ENCODE results near the gene SLC17A8.
"Not testable (repeated sequence)": the region's sequence is repeated elsewhere in the genome, so short reads cannot be mapped to it uniquely, and the experiment has no call there.

SLC17A8 gene

DNA sequence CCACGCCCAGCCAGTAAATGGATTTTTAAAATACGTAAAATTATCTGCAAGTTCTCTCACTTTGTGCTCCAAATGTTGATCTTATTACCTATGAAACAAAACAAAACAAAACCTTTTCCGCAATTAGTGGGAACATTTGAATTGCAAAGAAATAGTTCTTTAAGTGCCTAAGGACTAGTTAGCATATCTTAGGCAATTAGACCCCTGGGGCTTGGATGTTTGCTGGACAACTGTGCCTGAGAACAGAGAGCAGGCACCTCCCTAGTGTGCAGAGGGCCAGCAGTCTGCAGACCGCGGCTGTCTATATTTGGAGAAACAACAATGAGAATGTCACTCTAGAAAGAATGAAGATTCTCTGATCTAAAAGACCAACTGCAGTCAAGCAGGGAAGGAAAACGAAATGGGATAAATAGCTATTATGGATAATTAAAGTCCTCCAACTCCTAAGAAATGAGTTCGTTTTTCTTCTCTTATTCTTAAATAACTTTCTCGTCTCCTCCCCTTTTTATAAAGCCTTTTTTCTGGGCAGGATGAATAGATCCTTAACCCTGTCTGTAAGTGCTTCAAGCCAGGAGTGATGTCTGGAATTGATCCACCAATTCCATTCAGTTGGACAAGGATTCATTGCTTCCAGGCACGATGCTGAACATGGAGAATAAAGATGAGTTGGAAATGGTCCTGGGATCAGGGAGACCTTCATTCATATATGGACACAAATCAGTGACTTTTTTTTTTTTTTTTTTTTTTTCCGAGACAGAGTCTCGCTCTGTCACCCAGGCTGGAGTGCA, 16.2 kb downstream of the SLC17A8 start:
- DNase-seq: no peak

DNA sequence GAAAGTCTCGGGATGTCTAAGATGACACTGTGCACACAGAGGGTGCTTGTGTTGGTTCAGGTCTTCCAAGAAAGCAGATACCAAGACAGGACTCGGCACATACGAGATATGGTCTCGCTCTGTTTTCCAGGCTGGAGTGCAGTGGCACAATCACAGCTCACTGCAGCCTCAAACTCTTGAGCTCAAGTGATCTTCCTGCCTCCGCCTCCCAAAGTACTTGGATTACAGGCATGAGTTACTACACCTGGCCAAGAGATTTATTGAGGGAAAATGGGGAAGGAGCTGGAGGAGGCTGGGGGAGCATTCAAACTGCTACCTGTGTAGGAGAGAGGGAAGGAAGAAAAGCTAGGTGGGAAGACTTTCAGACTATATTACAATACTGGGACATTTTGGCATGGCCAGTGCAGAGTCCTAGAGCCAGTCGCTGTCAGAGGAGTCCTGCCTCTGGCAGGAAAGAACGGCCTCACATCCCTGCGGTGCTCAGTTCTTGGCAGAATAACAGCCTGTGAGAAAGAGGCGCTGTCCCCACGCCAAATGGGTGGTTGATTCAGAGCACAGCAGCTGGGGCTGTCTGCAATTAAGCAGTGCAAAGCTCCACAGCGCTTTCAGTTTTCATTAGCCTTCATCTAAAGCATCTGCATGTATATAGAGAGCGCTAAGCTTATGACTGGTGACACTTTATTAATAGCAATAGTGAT, 18.3 kb downstream of the SLC17A8 start:
- DNase-seq: no peak

GRCh38 chr12:100376161-100376560, 19.3 kb downstream of the SLC17A8 start:
- no peak for DNase-seq

DNA sequence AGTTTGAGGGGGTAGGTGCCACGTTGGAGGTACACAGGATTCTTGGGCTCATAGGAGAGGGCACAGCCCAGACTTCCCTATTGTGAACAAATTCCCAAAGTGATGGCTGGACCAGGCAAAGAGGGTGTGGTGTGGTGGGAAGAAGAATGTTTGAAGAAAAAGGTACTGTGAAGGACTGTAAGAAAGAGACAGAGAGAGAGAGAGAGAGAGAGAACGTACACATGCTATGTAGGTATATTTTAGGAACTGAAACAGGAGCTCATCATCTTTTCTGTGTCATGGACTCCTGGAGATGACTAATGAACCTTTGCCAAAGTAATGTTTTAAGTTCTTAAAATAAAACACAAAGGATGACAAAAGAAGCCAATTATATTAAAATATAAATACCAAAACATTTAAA, 24.5 kb downstream of the SLC17A8 start:
- no peak for DNase-seq

GRCh38 chr12:100382338-100382737, 25.5 kb downstream of the SLC17A8 start:
- DNase-seq: no peak

GRCh38 chr12:100383586-100384558, 27.0 kb downstream of the SLC17A8 start:
- DNase-seq: no peak

- DNase-seq: no peak
These were observed 27.7 kb downstream of the SLC17A8 start for GRCh38 chr12:100384559-100384935.

DNA sequence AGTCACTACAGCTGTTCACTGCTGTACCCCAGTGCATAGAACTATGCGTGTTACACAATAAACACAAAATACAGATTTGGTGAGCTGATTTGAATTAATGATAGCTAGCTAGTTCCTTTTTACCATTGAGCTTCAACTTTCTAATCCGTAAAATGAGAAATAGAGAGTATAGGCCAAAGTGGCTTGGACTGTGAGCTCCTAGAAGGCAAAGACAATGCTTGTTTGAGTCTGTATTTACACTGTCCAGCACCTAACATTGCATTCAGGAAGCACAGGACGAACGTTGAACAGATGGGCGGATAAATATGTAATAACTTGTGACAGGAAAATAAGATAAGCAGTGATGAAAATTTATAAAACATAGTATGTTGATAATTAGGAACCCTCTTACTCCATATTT, 31.5 kb downstream of the SLC17A8 start:
- no peak for DNase-seq

DNA sequence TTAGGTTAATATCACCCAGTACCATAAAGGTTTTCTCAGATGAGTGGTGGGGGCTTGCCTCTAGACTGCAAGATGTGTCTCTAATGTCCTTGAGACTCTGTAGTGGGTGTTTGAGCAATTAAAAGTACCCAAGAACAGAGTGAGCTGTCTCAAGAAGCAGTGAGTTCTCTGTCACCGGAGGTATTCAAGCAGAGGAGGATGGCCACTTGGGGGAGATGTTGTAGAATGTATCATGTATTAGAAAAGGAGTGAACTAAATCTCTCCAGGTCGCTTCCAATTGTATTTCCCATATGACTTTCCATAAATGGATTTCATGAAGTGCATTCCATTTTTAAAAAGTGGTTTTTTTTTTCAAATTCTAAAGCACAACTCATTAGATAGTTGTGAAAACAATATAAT, 35.0 kb downstream of the SLC17A8 start:
- peak; percentile 33 for DNase-seq

DNA sequence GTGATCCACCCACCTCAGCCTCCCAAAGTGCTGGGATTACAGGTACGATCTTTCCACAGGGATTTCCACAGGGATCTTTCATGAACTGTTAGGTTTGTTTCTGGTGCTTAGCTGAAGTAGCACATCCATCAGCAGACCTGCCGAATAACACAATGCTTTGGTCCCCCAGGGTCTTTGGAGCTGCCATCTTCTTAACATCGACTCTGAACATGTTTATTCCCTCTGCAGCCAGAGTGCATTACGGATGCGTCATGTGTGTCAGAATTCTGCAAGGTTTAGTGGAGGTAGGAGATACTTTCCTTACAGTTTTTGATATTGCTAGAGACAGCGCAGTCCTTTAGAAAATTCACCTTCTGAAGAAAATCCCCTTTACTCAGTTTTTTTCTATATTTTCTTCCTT, 36.3 kb downstream of the SLC17A8 start:
- DNase-seq: no peak

- DNase-seq: no peak
These were observed 38.9 kb downstream of the SLC17A8 start for GRCh38 chr12:100395811-100396210.

- DNase-seq: no peak
These were observed 41.4 kb downstream of the SLC17A8 start for GRCh38 chr12:100398307-100398706.

- DNase-seq: no peak
These were observed 42.2 kb downstream of the SLC17A8 start for GRCh38 chr12:100399095-100399494.

DNA sequence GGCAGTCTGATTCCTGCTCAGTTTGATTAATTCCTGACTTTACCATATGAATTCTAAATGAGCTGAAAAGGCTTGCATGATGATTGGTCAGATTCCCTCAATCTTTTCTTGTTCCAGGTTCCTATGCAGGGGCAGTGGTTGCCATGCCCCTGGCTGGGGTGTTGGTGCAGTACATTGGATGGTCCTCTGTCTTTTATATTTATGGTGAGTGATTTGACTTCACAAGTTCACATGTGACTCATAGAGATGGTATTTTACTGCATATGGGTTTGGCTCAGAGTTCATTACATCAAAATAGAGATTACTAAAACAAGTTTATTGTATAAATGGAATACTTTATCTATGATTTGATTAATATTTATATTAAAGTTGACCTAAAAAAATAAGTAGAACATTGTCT, 44.8 kb downstream of the SLC17A8 start:
- no peak for DNase-seq

- no peak for DNase-seq
These were observed 45.9 kb downstream of the SLC17A8 start for GRCh38 chr12:100402763-100403162.

- peak; percentile 20 for DNase-seq
These were observed 46.6 kb downstream of the SLC17A8 start for GRCh38 chr12:100403446-100403845.

DNA sequence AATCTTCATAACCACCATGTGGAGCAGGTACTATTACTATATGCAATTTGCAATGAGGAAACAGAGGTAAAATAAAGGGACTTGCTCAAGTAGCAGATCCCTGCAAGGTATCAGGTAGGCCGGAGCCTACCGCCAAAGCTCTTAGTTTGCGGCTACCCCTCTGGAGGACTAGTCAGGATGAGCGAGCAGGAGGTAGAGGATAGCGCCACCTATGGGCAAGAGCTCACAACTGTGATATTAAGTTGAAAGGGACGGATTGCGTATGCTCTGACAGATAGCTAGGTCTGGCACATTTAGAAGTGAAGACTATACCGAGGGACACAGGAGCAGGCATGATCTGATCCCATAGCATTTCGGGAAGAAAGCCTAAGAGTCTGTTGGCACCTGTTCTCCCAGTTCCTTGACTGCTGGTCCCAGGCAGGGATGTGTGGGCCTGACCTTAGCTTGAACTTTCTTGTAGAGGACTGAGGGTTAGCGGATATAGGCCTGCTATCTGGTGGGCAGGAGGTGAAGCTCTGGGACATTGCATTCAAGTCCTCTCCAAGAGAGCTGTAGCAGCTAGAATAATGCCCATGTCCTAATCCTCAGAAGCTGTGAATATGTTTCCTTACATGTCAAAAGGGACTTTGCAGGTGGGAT, 48.0 kb downstream of the SLC17A8 start:
- peak; percentile 69 for DNase-seq

DNA sequence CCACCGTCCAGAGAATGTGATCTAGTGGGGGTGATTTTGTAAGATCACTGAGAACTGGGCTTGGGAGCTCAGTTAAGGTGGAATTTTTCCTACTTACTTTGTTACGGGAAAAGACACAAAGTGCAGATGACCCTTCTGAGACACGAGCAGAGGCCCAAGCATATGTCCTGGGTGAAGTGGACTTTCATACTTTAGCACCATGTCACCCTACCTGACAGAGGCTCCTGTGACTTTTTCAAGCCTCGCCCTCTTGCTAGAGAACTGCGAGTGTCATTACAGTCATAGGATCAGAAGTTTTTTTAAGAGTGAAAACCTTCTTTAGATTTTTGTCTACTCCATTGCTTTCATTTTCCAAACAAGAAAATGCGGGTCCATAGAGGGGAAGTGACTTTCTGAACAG, 56.1 kb downstream of the SLC17A8 start:
- DNase-seq: no peak

DNA sequence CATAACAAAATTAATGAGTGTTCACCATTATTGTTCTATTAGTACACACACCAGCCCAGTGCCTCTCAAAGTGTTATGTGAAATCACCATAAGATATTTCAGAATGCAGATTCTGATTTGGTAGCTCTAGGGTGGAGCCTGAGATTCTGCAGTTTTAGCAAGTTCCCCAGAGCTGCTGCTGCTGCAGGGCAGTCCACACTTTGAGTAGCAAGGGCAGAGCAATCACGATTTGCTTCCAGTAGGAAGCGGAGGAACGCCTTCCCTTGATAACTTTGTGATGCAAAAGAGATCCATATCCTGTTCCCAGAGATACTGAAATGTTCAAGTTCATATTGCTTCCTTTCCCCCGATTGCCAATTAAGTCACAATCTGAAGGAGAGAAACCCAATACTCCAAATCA, 57.9 kb downstream of the SLC17A8 start:
- DNase-seq: no peak

DNA sequence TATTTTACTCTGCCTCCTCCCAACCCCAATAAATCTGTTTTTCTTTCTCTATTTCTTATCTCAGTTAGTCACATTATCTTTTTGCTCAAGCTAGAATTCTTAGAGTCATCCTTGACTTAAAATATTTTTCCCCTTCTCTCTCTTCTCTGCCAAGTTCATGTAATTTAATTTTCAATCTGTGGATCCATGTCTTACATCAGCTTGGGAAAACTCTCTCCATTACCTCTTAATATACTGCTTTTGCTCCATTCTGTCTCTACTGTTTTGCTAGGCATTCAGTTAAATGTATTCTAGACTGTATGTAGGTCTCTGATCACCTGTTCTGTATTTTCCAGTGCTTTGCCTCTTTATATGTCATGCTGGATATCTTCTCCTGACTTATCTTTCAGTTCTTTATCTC, 65.8 kb downstream of the SLC17A8 start:
- DNase-seq: no peak

GRCh38 chr12:100426145-100426544, 69.3 kb downstream of the SLC17A8 start:
- no peak for DNase-seq

DNA sequence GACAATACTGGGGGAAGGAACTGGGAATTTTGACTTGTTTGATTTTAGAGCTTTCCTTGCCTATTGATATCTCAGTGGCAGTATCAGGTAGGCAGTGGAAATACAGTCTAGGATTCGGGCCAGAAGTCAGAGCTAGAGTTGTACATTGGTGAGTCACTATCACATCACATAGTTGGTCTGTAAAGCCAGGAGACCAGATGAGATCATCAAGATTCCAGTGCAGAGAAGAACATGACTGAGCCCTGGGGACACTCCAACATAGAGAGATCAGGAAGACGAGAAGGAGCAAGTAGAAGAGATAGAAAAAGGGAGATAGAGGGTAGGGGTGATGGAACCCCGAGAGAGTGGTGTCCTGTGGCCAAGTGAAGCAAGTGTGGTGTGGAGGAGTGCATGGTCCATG, 70.2 kb downstream of the SLC17A8 start:
- DNase-seq: no peak

GRCh38 chr12:100430251-100430650, 73.4 kb downstream of the SLC17A8 start:
- not testable (repeated sequence) for DNase-seq
